Germinal center (tissue), 1 donor: Measurements from ENCODE around the gene PEX14.

Experiments used
- DNase-seq: peaks from one replicate; pipeline ENCODE4 v3.0.0; 2012; ENCODE audit warnings: mixed read lengths, low spot score

The PEX14 gene

DNA sequence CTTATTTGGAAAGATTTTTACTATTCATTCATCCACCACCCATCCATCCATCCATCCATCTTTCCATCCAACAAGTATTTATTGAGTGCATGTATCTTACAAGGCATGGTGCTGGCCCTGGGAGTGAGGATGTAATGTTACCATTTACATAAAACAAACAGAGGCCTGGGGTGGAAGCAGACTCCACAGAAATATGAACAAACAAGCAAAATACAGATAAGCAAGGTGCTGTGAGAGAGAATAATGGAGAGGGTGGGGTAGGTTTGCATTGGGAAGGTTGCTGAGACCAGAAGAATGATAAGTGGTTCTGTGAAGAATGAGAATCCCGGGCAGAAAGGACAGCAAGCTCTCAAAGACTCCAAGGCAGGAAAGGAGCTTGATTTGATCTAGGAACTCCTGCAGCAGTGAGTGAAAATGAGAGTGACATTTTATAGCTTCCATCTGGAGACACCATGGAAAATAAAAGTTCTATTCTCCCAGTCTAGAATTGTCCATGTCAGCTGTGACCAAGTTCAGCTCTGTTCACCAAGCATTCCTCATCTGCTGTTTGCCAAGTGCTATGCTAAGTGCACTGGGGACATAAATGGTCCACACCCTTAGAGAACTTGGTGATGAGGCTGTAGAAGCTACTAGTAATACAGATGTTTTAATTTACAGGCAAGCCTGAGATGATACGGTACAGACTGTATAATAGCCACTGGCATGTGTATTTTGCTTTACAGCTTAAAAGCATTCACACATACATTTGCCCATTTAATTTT is 75.3 kb downstream of the PEX14 start:
- DNase-seq: no peak

- DNase-seq: no peak
Observed at GRCh38 chr1:10553118-10553517, 78.4 kb downstream of the PEX14 start.

GRCh38 chr1:10555635-10556429 is 81.1 kb downstream of the PEX14 start:
- DNase-seq: no peak

GRCh38 chr1:10556430-10557005 is 81.8 kb downstream of the PEX14 start:
- no peak for DNase-seq

DNA sequence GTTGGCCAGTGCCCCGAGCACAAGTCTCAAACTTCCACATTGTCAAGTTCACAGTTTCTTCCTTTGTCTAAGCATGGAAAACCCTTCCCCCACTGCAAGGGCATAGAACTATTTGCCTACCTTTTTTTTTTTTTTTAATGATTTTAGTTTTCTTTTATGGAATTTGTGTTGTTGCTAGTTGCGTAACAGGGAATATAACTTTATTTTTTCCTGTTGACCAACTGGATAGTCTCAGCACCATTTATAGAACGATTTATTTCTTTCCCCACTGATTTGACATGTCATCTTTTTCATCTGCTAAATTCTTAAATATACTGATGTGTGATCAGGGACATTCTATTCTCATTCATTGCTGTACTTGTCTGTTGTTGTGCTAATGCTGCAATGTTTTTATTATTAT is 83.0 kb downstream of the PEX14 start:
- no peak for DNase-seq

- DNase-seq: no peak
Observed at GRCh38 chr1:10559386-10559785, 84.6 kb downstream of the PEX14 start.

GRCh38 chr1:10561497-10561896 is 86.7 kb downstream of the PEX14 start:
- DNase-seq: no peak

- DNase-seq: no peak
Observed at GRCh38 chr1:10561955-10562354, 87.2 kb downstream of the PEX14 start.

- no peak for DNase-seq
Observed at GRCh38 chr1:10564063-10564462, 89.3 kb downstream of the PEX14 start.

GRCh38 chr1:10569531-10569930 is 94.8 kb downstream of the PEX14 start:
- no peak for DNase-seq

- DNase-seq: no peak
Observed at GRCh38 chr1:10575616-10576015, 100.9 kb downstream of the PEX14 start.

DNA sequence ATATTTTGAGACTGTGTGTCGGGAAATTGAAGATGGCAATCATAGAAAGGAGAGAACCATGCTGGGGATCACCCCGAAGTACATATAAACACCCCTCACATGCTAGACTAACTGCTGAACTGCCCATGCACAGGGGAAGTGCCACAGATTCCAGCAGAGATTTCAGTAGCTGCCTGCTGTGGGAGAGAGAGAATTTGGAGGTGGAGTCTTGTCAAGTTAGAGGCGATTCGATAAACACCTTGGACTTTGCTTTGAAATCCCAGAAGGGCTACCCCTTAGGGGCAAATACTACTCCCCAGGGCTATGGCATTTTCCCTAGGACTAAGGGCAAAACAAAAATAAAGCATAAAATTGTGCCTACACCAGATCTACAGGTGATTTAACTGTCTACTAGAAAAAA is 103.3 kb downstream of the PEX14 start:
- no peak for DNase-seq

- DNase-seq: no peak
Observed at GRCh38 chr1:10583641-10584040, 108.9 kb downstream of the PEX14 start.

DNA sequence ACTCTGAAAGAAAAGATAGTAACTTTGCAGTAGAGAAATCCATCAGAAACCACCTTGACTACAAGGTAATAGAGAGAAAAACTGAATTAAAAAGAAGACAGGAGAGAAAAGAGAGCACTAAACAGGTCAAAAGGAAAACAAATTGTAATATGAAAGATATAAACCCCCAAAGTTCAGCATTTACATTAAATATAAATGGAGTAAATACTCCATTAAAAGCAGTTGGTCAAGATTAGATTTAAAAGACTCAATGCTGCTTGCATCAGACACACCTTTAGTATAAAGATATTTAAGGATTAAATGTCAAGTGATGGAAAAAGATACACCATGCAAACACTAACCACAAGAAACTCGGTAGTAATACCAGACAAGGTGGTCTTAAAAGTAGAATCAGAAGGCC is 110.5 kb downstream of the PEX14 start:
- no peak for DNase-seq

- no peak for DNase-seq
Observed at GRCh38 chr1:10586125-10586524, 111.4 kb downstream of the PEX14 start.

DNA sequence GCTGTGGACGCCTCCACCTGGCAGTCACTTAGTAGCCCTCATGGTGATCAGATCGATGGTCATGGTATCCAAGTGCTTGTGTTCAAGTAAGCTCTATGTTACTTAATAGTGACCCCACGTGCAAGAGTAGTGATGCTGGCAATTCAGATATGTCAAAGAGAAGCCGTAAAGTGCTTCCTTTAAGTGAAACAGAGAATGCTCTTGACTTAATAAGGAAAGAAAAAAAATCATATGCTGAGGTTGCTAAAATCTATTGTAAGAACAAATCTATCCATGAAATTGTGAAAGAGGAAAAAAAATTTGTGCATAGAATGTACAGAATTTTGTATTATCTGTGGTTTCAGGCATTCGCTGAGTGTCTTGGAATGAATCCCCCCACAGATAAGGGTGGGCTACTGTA is 113.9 kb downstream of the PEX14 start:
- DNase-seq: no peak

DNA sequence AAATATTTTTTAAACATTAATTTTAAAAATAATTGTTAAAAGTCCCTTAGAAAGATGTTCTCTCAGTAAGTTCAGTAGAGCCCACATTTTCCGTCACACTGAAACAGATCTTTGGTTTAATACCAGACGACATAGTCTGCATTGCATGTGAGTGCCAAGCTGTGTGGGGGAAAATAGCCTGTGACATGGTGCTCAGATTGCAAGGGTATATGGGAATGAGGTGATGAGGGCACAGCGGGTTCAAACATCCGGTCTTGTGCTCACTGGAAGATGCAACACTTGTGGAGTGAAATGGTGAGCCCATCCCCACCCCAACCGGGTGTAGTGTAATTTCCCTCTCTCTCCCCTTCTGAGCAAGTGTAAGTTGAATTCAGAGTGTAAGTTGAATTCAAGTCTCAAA is 114.3 kb downstream of the PEX14 start:
- DNase-seq: no peak

- no peak for DNase-seq
Observed at GRCh38 chr1:10591010-10591409, 116.3 kb downstream of the PEX14 start.

- DNase-seq: no peak
Observed at GRCh38 chr1:10592373-10592772, 117.6 kb downstream of the PEX14 start.

DNA sequence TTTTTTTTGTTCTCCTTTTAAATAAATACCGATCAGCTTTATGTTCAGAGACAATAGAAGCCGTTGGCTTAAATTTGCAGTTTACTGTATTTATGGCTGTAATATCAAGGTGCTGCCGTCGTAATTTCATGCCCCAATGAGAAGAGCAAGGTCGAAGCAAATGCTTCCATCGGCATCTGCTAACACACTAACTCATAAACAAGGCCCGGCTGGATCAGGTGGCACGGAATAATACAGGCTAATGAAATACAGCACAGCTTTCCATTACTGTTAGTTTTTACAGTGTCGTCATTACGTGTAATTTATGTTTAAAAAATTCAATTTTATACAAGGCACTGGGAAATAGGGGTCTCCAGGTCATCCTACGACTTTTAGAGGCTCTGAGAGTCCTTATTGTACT is 119.0 kb downstream of the PEX14 start:
- DNase-seq: no peak

DNA sequence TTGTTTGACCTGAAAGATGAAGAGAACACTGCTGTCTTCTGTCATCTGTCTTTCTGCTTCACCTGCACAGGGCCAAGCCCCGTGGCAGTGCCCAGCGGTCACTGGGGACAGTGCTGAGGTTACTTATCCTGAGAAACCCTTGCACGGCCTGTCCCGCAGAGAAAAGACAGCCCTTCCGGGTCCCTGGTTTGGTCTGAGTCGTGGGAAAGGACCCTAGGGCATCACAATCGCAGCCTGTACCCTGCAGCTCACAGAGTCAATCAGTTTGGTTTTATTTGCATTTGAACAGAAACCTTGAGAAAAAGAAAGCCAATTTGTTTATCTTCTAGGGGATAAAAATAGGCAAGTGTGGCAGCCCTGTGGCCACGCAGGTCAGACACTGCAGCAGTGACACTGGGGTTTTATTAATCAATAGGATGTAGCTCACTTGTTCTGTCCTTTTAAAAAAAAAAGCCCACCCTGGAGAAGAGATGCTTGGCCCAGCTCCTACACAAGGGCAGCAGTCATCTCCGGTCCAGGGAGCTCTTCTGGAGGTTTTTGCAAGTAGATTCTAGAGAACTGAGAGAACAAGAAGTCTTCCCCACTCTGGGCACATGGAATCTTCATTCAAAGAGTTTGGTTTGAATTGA is 120.0 kb downstream of the PEX14 start:
- no peak for DNase-seq

DNA sequence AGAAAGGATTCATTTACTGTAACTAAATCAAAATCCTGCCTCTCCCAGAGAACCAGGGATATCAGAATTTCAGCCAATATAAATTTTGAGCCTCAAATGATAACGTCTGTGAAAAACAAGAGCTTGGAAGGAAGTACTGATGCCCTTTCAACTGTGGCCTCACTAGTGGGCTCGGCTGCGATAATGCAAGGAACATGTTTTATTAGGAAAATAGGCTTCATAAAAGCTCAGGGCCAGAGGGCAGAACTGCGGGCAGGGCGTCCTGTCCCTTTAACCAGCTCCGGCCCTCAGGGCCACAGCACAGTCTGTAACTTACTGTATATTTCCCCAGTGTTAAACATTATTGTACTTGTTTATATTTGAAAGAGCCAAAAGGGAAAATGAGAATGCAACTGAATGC is 122.0 kb downstream of the PEX14 start:
- no peak for DNase-seq
